ENCODE results near the gene PDE7B.
A peak's percentile ranks its signal among the peaks of the same experiment; 100 is the strongest.

PDE7B gene

DNA sequence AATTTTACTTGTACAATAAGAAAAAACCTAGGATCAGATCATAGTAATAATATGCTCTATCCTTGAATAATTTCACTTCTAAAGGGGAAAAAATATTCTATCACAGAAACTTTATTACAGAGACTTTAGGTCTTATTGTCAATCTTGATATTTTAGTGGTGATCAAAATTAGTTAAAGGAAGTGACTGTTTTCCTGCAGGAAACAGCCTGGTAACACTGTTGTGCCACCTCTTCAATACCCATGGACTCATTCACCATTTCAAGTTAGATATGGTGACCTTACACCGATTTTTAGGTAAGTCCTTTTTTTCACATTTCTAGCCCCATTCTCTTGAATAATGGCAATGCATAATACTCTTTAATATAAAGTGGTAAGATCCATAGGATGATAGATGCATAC is 299.5 kb downstream of the PDE7B start:
- Mint-ChIP-seq H3K27me3 (ENCODE audit: low read depth) (no peaks in the 10 kb centered on the region), H3K4me1 (no peaks in the 10 kb centered on the region), H3K4me3 (no peak overlapping the region), H3K9me3 (no peaks in the 10 kb centered on the region), H3K27ac (no peak overlapping the region), H3K36me3 (ENCODE audit: low read depth) (peaks cover 12% of the 10 kb centered on the region)
- TF ChIP-seq, protein P1, sequence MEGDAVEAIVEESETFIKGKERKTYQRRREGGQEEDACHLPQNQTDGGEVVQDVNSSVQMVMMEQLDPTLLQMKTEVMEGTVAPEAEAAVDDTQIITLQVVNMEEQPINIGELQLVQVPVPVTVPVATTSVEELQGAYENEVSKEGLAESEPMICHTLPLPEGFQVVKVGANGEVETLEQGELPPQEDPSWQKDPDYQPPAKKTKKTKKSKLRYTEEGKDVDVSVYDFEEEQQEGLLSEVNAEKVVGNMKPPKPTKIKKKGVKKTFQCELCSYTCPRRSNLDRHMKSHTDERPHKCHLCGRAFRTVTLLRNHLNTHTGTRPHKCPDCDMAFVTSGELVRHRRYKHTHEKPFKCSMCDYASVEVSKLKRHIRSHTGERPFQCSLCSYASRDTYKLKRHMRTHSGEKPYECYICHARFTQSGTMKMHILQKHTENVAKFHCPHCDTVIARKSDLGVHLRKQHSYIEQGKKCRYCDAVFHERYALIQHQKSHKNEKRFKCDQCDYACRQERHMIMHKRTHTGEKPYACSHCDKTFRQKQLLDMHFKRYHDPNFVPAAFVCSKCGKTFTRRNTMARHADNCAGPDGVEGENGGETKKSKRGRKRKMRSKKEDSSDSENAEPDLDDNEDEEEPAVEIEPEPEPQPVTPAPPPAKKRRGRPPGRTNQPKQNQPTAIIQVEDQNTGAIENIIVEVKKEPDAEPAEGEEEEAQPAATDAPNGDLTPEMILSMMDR (IDR thresholded peaks at IDR 0.05; ENCODE audit: unreplicated experiment in 3 of 3), result no peak

DNA sequence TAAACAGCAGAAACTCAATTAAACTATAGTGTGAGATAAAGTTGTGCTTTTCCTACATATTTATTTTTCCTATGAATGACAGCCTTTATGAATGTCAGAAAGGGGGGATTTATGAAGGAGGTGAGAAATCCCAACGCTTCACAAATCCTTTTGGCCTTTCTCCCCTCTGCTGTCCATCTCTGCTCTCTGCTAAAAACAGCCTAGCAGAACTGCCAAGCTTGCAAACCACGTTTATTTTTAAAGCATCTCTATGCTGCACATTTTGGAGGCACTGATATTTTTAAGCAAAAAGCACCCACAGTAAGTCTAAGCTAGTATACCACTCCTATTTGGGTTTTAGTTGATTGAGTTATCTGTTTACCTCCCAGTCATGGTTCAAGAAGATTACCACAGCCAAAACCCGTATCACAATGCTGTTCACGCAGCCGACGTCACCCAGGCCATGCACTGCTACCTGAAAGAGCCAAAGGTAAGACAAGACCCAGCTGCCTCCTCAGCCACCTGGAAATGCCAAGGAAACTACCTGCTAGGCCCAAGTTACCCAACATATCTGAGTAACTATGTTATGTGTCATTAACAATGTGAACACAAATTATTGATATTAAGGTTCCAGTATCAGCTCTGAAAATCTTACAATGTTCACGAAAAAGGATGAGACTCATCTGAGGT is 302.3 kb downstream of the PDE7B start:
- Mint-ChIP-seq H3K9me3 (no peaks in the 10 kb centered on the region), H3K4me3 (no peak overlapping the region), H3K27me3 (ENCODE audit: low read depth) (no peaks in the 10 kb centered on the region), H3K27ac (no peak overlapping the region), H3K4me1 (peaks cover 11% of the 10 kb centered on the region), H3K36me3 (ENCODE audit: low read depth) (peaks cover 21% of the 10 kb centered on the region)
- TF ChIP-seq, protein P1 (IDR thresholded peaks at IDR 0.05; ENCODE audit: unreplicated experiment in 3 of 3), result no peak

DNA sequence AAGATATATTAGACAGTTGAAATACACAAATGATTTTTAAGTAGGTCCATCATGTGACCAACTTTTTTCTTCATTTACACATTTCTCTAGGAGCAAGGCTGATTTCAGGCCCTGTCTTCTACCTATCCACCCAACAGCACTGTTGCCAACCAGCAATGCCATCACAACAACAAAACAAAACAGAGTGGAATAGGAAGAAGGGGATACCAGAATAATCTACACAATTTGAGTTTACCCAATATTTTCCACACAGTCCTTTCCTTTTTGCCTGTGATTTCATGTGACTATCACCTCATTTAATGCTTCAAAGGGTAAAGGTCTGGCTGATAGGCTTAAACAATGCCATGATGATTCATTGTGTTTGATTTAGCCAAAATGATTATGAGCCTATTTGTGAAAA is 303.7 kb downstream of the PDE7B start:
- H3K27ac Mint-ChIP-seq, result no peak overlapping the region
- TF ChIP-seq, protein P1 (IDR thresholded peaks at IDR 0.05; ENCODE audit: unreplicated experiment in 3 of 3), result no peak

DNA sequence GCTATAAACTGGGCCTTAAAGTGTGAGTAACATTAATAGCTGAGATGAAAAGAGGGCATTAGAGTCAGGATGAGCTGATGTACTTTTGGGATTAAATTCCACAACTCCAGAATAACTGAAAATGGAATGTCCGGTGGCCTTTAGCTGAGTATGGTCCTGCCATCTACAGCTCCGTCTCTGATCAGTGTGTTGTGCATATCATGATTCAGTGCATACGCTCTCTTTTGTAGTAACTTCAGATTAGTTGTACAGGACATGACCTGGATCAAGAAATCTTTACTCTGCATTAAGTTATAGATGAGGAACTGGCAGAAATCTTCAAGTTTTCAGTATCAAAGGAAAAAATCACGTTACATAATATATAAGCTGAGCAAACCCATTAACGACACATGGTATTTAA is 306.2 kb downstream of the PDE7B start:
- Mint-ChIP-seq H3K36me3 (ENCODE audit: low read depth) (peaks cover 21% of the 10 kb centered on the region), H3K27me3 (ENCODE audit: low read depth) (no peaks in the 10 kb centered on the region), H3K4me3 (no peak overlapping the region), H3K9me3 (no peaks in the 10 kb centered on the region), H3K4me1 (peaks cover 16% of the 10 kb centered on the region), H3K27ac (peak overlapping the region; percentile 15 to 83 (median 78))
- TF ChIP-seq, protein P1 (IDR thresholded peaks at IDR 0.05; ENCODE audit: unreplicated experiment in 3 of 3), result no peak

More for the DNA sequence above, 303.7 kb downstream of the PDE7B start:
- Mint-ChIP-seq H3K36me3 (ENCODE audit: low read depth) (peaks cover 21% of the 10 kb centered on the region), H3K4me3 (no peak overlapping the region), H3K4me1 (peaks cover 16% of the 10 kb centered on the region), H3K9me3 (no peaks in the 10 kb centered on the region), H3K27me3 (ENCODE audit: low read depth) (no peaks in the 10 kb centered on the region)

DNA sequence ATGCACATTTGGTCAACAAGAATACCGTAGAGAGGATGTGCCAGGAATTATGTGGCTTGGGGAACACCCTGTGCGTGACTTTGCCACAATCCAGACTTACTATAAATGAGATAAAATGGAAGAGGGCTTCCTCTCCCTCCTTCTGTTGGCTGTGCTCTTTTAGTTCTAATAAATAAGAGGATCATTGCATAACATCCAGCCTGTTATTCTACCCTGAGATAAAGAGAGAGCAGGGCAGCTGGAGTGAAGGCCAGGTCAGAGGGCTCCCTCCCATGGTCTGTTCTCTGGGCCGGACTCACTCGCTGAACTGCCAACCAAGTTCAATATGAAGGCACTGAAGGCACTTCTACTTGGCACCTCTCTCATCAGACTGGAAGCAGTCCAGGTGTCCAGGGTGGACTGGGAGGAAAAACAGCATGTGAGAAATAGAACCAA is 306.9 kb downstream of the PDE7B start:
- TF ChIP-seq, protein P1 (IDR thresholded peaks at IDR 0.05; ENCODE audit: unreplicated experiment in 3 of 3), result no peak
- Mint-ChIP-seq H3K4me3 (no peak overlapping the region), H3K36me3 (ENCODE audit: low read depth) (peaks cover 21% of the 10 kb centered on the region), H3K27ac (peak overlapping the region; percentile 78 to 83 (median 79)), H3K9me3 (no peaks in the 10 kb centered on the region), H3K27me3 (ENCODE audit: low read depth) (no peaks in the 10 kb centered on the region), H3K4me1 (peaks cover 16% of the 10 kb centered on the region)

DNA sequence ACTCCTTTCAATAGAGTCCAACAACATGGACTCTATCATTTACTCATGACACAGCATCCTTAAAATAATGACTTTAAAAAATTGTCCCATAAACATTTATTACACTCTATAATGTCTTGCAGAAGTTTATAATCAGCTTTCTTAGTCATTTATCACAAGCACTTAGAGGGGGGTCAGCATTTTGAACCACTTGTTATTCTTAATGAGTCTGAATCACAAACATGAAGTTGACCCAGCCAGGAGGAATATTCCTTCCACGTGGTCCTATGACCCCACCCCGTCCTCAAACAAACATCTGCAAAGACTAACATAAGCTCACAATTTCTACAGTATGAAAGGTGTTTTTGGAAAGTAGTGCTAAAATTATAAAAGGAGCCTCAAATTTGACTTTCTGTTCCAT is 307.5 kb downstream of the PDE7B start:
- Mint-ChIP-seq H3K9me3 (no peaks in the 10 kb centered on the region), H3K27me3 (ENCODE audit: low read depth) (no peaks in the 10 kb centered on the region), H3K27ac (peak overlapping the region; percentile 29 to 78 (median 36)), H3K4me3 (no peak overlapping the region), H3K4me1 (peaks cover 16% of the 10 kb centered on the region), H3K36me3 (ENCODE audit: low read depth) (peaks cover 26% of the 10 kb centered on the region)
- TF ChIP-seq, protein P1 (IDR thresholded peaks at IDR 0.05; ENCODE audit: unreplicated experiment in 3 of 3), result no peak

Data from nephron (organoid).